Measurements from ENCODE around the gene ARPC2.
"Not testable (repeated sequence)": the region's sequence is repeated elsewhere in the genome, so short reads cannot be mapped to it uniquely, and the experiment has no call there.

DNA sequence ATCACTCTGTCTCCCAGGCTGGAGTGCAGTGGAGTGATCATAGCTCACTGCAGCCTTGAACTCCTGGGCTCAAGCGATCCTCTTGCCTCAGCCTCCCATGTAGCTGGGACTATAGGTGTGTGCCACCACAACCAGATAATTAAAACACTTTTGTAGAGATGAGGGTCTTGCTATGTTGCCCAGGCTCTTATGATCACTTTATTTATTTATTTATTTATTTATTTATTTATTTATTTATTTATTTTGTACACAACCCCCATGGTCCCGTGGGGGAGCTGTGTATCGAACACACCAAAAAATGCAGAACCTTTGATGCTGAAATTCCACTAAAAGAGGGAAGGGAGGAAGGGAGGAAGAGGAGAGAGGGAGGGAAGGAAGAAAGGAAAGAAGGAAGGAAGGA, 45.2 kb upstream of the ARPC2 start:
- TF ChIP-seq, protein P1, sequence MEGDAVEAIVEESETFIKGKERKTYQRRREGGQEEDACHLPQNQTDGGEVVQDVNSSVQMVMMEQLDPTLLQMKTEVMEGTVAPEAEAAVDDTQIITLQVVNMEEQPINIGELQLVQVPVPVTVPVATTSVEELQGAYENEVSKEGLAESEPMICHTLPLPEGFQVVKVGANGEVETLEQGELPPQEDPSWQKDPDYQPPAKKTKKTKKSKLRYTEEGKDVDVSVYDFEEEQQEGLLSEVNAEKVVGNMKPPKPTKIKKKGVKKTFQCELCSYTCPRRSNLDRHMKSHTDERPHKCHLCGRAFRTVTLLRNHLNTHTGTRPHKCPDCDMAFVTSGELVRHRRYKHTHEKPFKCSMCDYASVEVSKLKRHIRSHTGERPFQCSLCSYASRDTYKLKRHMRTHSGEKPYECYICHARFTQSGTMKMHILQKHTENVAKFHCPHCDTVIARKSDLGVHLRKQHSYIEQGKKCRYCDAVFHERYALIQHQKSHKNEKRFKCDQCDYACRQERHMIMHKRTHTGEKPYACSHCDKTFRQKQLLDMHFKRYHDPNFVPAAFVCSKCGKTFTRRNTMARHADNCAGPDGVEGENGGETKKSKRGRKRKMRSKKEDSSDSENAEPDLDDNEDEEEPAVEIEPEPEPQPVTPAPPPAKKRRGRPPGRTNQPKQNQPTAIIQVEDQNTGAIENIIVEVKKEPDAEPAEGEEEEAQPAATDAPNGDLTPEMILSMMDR (conservative IDR thresholded peaks at IDR 0.05; ENCODE audit: low read depth, low read length) = not testable (repeated sequence)
- not testable (repeated sequence) for TF ChIP-seq EZH2phosphoT487 (IDR thresholded peaks at IDR 0.05; ENCODE audit: borderline replicate concordance, low read length); EZH2 (IDR thresholded peaks at IDR 0.05; ENCODE audit: low read length, unreplicated experiment)
